GM12874 (cell line): ENCODE data around the gene COQ5.

Experiments
- CTCF ChIP-seq: IDR thresholded peaks from 2 replicates; pipeline ENCODE4 v1.5.1; 2011; ENCODE audit warnings: low read depth, mild to moderate bottlenecking, control low read depth, low read length, moderate library complexity; ENCODE audit not compliant: insufficient read depth

Gene COQ5

GRCh38 chr12:120468325-120468820 is 60.6 kb downstream of the COQ5 start:
- TF ChIP-seq CTCF: no peak

GRCh38 chr12:120467439-120467838 is 61.5 kb downstream of the COQ5 start:
- no peak for TF ChIP-seq CTCF

- peak; percentile 56 for TF ChIP-seq CTCF
Observed at GRCh38 chr12:120466560-120467315, 62.2 kb downstream of the COQ5 start.

GRCh38 chr12:120465756-120466155 is 63.2 kb downstream of the COQ5 start:
- TF ChIP-seq CTCF: no peak

- no peak for TF ChIP-seq CTCF
Observed at GRCh38 chr12:120463712-120464111, 65.2 kb downstream of the COQ5 start.

GRCh38 chr12:120462099-120462640 is 66.8 kb downstream of the COQ5 start:
- no peak for TF ChIP-seq CTCF

GRCh38 chr12:120460157-120460556 is 68.8 kb downstream of the COQ5 start:
- TF ChIP-seq CTCF: no peak
